GM18526 (cell line): ENCODE data around the gene B4GALNT2.
A peak's percentile ranks its signal among the peaks of the same experiment; 100 is the strongest.

Experiments used
- POLR2A ChIP-seq: IDR thresholded peaks from 3 replicates; pipeline ENCODE4 v1.6.1; 2011; ENCODE audit not compliant: insufficient read length; ENCODE audit errors: extremely low read depth

The B4GALNT2 gene

DNA sequence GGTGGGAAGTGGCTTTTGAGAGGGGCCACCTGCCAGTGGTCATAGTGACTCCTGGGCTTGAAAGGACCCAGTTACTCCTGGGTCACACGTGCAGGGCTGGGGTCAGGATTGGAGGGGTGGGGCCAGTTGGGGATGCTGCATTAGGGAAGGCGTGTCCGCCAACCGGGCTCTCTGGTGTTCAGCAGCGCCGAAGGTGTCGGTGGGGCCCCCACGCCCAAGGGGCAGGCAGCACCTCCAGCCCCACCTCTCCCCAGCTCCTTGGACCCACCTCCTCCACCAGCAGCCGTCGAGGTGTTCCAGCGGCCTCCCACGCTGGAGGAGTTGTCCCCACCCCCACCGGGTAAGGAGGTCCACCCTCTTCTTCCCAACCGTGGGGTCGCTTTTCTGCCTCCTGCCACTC lies 87.4 kb downstream of the B4GALNT2 start:
- no peak for TF ChIP-seq POLR2A

DNA sequence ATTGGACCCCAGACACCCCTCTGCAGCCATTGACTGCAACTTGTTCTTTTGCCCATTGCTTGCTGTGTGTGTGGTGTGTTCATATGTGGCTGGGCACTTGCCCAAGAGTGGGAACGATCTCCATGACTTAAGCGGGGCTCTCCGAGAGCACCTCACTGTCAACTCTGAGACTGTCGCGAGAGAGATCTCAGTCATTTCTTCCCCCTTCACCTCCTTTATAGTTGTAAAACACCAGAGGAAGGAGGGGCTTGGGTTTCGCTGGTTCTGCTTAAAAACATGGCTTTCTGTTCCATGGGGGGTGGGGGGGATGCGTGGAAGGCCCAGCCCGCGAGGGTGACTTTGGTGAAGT lies 90.6 kb downstream of the B4GALNT2 start:
- peak; percentile 8 for TF ChIP-seq POLR2A

DNA sequence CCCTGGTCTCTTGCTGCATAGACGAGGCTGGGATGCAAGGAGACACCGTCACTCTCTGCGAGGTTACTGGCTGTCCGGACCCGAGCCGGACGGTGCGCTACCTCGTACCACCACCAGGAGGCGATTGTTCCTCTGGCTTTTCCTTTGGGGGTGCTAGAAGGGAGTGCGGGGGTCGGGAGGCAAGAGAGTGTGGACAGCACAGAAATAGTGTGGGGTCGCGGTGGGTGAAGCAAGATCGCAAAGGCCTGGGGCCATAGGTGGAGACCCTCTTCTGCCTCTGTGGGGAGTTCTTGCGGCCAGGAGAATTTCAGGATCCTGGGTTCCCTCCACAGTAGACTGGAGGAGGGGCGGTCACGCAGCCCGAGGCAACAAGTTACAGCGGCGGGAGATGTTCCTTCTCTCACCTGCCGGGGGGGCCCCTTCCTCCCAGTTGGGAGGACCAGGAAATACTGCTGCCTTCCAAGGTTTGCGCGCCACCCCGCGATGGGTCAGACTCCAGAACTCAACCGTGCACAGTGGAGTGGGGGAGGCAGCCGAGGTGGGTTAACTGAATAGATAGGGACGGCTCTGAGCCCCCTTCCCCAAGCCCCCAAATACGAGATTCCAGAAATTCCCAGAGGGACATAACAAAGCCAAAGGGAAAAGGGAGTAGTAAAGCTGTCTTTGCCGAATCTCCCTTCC lies 91.1 kb downstream of the B4GALNT2 start:
- TF ChIP-seq POLR2A: no peak

GRCh38 chr17:49224198-49224996 lies 91.8 kb downstream of the B4GALNT2 start:
- TF ChIP-seq POLR2A: no peak

GRCh38 chr17:49224997-49225337 lies 92.4 kb downstream of the B4GALNT2 start:
- TF ChIP-seq POLR2A: no peak

GRCh38 chr17:49225554-49226236 lies 93.1 kb downstream of the B4GALNT2 start:
- no peak for TF ChIP-seq POLR2A
